Activated naive CD8-positive, alpha-beta T cell treated with anti-CD3 and anti-CD28 coated beads, Interleukin-2, amount 50 U/mL, for 16 hours (primary cell): ENCODE results near the gene RHEX.

Experiments used
- DNase-seq: peaks from one replicate; pipeline ENCODE4 v3.0.0-alpha.2; 2020; ENCODE audit warnings: low read depth, low spot score

The RHEX gene

DNA sequence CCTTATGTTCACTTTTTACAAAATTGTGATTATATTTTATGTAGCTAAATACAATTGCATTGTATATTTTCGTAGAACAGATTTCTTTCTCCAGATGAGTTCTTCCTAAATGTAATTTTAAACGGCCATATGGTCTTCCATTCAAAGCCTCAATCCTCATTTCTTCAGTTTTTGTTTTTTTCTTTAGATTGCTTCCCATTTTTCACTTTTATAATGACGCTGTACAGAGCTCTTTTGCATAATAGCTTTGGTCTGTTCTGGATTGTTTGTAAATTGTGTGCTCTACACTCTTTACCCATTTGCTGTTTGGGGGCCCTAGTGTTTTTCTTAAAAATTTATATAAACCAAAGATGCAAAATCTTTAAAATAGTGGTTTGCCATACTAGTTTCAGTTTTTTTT lies 36.4 kb downstream of the RHEX start:
- DNase-seq = no peak

- DNase-seq = no peak
These were observed 41.1 kb downstream of the RHEX start for GRCh38 chr1:206094024-206094423.

- DNase-seq = no peak
These were observed 44.4 kb downstream of the RHEX start for GRCh38 chr1:206097381-206097780.

DNA sequence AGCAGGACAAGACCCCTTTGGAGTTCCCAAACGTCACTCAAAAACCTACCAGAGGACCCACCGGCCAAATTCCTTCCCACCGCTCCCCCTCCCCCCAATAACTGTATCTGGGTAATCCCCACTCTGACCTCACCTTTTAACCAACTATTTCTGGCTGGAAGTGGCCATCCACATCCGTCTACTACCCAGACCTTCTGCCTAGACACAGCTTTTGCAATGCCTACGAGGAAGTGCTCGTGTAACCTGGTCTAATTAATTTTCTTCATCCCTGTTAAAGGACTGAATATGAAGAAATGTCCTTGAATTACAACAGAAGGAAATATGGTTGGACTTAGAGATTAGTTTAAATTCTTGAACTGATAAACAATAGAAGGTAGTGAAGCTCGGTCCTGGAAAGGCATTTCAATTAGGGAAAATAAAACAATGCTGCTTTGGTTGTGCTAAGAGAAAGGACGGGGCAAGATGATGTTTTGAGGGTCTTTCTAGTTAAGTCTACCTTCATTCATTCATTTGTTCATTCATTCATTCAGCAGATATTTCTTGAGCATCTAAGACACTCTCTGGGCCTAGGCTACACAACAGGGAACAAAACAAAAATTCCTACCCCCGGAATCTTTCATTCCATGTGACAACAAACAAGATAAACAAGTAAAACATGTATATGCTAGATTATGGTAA lies 45.4 kb downstream of the RHEX start:
- DNase-seq = no peak

- DNase-seq = no peak
These were observed 47.3 kb downstream of the RHEX start for GRCh38 chr1:206100226-206100815.

DNA sequence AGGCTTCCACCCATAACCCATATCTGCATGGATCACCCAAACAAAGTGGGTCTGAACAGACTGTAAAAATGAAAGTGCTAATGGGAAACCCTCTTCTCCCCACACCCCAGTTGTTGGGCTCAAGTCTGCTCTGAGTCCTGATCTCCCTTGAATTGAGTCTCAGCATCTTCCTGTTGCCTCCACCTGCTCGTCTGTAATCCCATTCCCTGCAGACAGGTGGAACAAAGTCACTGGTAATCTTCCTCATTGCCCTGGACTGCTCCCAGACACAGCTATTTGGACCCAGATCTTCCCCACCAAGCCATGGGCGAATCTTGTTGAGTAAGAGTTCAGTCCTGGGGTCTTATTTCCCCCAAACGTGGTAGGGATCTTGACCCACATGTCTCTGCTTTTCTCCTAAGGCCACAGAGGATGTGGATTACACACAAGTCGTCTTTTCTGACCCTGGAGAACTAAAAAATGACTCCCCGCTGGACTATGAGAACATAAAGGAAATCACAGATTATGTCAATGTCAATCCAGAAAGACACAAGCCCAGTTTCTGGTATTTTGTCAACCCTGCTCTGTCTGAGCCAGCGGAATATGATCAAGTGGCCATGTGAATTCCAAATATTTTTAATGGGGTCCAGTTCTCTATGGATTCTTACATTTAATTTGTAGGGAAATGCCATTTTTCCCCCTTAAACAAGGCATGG lies 48.5 kb downstream of the RHEX start:
- DNase-seq = no peak

- DNase-seq = no peak
These were observed 49.4 kb downstream of the RHEX start for GRCh38 chr1:206102292-206102936.

DNA sequence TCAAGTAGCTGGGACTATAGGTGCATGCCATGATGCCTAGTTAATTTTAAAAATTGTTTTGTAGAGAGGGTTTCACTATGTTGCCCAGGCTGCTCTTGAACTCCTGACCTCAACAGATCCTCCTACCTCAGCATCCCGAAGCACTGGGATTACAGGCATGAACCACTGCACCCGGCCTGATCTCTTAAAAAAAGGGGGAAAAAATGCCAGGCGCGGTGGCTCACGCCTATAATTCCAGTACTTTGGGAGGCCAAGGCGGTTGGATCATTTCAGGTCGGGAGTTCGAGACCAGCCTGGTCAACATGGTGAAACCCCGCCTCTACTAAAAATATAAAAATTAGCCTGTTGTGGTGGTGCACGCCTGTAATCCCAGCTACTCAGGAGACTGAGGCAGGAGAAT lies 51.0 kb downstream of the RHEX start:
- DNase-seq = no peak

DNA sequence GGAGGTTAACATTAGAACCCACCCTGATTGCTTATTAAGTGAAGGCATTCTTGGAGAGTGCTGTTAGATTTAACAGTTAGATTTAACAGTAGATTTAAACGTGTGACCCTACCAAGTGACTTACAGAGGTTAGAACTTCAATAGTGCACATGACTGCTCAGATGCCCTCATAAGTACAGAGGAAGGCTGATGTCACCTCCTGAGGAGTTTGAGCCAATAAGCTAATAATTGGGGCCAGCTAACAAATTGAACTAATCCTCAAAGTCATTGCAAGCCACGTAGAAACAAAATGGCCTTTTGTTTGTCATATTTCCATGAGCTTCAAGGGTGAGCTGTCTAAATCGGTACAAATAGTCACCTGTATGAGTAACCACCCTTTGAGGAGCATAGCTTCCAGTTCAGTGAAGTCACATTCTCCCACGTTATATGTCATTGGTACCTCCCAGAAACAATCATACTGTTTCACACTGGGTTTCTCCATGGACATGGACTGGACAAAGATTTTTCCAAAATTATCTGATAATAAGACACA lies 52.6 kb downstream of the RHEX start:
- no peak for DNase-seq

- DNase-seq = peak; percentile 56
These were observed 53.6 kb downstream of the RHEX start for GRCh38 chr1:206106328-206107167.

GRCh38 chr1:206107168-206107544 lies 54.2 kb downstream of the RHEX start:
- no peak for DNase-seq

DNA sequence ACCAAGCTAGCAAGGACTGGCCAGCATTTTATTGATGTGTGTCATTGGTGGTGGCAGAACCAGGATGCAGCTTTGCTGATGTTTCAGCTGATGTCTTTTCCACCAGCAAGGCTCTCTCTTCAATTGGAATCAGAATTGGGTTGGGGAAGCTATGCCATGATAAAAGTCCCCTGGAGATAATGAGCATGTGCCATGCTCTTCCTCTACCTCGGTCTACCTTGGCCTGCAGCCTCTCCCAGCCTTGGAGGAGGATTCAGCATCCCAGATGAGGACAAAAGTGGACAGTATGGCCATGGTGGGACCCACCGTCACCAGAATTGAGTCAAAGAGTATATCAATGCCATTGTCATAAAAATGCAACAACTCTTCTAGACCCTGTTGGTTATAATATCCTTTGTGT lies 55.7 kb downstream of the RHEX start:
- DNase-seq = no peak

- DNase-seq = no peak
These were observed 56.7 kb downstream of the RHEX start for GRCh38 chr1:206109718-206110117.

DNA sequence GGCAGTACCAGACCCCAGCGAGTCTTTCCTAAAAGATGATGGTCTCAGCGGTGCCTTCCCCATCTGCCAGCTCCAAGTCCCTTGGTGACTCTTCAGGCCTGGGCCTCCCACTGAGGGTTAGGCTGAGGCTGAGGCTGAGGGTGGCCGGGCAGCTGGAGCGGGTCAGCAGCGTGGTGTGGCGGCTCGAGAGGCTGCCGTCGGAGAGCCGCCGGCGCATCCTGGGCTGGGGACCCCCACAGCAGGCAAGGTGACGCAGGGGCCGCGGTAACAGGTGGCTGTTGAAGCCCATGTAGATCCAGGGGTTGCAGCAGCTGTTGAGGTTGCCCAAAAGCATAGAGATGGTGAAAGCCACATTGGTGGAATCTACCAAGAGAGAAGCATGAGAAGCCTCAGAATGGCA lies 57.2 kb downstream of the RHEX start:
- DNase-seq = no peak

DNA sequence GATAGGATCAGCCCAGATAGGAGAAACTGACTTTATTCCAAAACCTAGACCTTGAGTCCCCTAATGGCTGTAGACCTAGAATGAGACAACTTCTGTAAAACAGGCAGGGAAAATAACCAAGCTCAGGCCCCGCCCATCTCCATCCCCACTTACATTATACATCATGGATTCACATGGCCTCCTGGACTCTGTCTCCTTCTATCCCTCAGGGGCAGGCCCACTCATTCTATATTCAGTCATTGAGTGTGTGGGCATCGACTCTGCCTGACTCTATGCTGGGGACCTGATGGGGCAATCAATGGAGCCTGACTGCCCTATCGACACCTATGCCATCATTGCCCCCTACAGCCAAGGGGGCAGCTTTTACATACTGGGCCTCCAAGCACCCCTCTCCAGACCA lies 57.8 kb downstream of the RHEX start:
- no peak for DNase-seq

- DNase-seq = no peak
These were observed 58.4 kb downstream of the RHEX start for GRCh38 chr1:206111271-206111927.

GRCh38 chr1:206112600-206113301 lies 59.8 kb downstream of the RHEX start:
- no peak for DNase-seq

- DNase-seq = no peak
These were observed 62.0 kb downstream of the RHEX start for GRCh38 chr1:206114692-206115640.

DNA sequence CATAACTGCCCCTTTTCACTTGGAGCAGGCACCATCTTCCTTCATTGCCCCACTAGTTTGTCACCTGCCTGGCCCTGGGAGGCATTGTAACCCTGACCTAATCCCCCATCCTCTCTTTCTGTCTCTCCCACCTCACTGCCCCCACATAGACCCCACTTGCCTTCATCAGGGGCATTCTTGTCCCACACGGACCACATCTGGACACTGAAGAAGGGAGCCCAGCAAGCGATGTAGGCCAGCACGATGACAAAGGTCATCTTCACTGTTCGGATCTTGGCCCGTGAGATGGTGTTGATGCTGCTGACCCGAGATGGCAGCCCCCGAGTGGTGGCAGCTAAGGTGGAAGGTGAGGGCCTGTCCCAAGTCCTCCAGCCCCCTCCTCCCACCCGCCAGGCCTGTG lies 62.8 kb downstream of the RHEX start:
- DNase-seq = no peak
